HG02759 (cell line): ENCODE data around the gene MSANTD4.
"Not testable (repeated sequence)": the region's sequence is repeated elsewhere in the genome, so short reads cannot be mapped to it uniquely, and the experiment has no call there.

Experiments
- ATAC-seq: cut with Tn5 transposase; IDR thresholded peaks from one replicate; pipeline ENCODE4 v1.9.1; 2021; ENCODE audit warnings: mild to moderate bottlenecking, moderate library complexity; ENCODE audit not compliant: unreplicated experiment

Gene MSANTD4

GRCh38 chr11:106014620-106015019, 7.4 kb downstream of the MSANTD4 start:
- ATAC-seq, result no peak

- ATAC-seq, result no peak
Observed at GRCh38 chr11:106014035-106014434, 8.0 kb downstream of the MSANTD4 start.

DNA sequence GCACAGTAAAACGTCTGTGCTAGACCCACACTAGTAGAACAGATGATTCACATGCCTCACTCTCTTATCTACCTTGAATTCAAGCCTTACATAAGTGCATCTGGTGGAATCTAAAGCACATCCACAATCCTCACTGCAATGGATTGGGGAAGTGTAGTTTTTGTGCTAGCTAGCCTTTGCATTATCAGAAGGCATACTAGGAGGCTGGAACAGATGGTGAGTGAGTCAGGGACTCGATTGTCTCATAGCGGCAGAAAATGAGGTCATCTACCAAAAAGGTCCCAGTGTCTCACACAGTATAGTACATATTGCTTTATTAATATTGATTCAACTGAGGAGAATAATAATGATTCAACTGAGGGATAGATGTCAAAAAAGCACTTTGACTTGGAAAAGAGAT, 9.3 kb downstream of the MSANTD4 start:
- no peak for ATAC-seq

GRCh38 chr11:106011481-106011880, 10.6 kb downstream of the MSANTD4 start:
- no peak for ATAC-seq

GRCh38 chr11:106003094-106003493, 18.9 kb downstream of the MSANTD4 start:
- not testable (repeated sequence) for ATAC-seq

- ATAC-seq, result no peak
Observed at GRCh38 chr11:106001304-106002012, 20.6 kb downstream of the MSANTD4 start.

GRCh38 chr11:105991888-105992287, 30.2 kb downstream of the MSANTD4 start:
- no peak for ATAC-seq

DNA sequence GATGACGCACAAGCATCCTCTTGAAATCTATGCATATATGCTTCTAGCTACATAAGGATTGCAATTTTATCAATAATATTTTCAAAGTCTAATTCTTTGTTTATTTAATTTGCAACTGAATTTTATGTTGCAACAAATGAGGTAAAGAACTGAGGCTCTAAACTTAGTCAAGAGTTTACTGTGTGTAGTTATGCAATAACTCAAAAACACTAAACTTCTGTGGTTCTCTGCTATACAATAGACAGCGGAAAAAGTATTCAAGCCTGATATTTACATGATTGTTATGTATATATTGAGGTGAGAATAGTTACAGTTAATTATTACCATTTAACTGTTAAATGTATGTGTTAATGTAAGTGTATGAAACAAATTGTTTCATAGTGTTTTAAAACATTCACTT, 32.9 kb downstream of the MSANTD4 start:
- ATAC-seq, result no peak

- no peak for ATAC-seq
Observed at GRCh38 chr11:105988197-105988596, 33.8 kb downstream of the MSANTD4 start.

DNA sequence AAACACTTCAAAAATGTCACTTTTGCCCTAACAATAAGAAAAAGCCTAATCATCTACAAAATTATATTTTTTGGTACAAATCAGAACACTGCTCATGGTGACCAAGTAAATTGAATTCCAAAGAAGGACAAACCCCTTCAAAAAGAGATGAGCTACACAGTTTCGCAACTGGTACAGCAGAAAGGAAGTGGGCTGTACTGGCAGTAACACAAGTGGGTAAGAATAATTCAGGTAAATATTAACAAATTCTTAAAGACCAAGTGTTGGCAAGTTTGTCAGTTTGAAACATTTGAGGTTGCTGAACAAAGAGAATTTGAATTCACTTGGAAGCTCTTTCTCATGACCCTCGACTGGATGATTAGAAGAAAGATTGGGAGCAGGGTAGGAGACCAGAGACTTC, 35.5 kb downstream of the MSANTD4 start:
- ATAC-seq, result peak; percentile 67

DNA sequence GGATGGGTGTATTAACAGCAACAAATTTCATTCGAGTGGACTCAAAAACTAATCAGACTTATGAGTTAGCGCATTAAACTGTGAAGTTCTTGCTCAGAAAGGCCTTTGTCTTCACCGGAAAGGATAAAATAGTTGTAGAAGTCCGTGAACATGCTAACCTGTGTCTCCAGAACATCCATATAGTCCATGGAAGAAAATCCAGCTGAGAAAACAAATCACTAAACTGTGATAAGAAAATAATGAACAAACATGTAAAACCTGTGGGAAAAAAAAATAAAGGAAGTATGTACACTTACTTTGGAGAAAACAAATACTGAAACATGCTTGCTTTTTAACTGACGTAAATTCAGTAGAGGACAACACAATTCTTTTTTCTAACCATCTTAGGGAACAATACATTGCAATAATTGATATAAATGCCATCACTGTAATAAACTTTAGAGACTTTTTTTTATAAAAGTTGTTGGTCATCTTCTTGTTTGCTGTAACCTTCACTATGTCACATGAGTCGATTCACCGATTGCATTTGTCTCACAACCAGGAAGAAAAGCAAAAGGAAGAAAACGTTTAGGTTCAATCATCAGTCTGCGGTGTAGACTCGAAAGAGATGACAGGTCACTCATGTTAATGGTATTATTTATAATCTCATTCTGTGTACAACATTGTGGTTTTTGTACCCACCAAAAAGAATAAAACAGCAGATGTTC, 41.9 kb downstream of the MSANTD4 start:
- ATAC-seq, result no peak

- ATAC-seq, result no peak
Observed at GRCh38 chr11:105975128-105975527, 46.9 kb downstream of the MSANTD4 start.

DNA sequence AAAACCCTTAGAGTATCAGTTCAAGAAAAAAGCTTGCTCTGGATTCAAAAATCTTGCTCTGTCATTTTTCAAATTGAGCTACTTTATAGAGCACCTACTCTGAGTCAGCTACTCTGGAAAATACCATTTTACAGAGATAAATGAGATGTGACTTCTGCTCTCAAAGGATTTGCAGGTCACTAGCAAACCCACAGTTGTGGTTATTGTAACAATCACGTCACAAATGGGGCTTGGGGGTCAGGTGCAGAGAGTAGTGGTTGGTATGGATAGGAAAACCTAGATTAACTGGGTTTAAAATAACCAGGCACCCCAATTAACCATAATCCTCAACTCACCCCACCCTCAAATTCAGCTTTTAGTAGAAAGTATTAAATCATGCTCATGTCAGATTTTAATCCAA, 52.3 kb downstream of the MSANTD4 start:
- no peak for ATAC-seq

DNA sequence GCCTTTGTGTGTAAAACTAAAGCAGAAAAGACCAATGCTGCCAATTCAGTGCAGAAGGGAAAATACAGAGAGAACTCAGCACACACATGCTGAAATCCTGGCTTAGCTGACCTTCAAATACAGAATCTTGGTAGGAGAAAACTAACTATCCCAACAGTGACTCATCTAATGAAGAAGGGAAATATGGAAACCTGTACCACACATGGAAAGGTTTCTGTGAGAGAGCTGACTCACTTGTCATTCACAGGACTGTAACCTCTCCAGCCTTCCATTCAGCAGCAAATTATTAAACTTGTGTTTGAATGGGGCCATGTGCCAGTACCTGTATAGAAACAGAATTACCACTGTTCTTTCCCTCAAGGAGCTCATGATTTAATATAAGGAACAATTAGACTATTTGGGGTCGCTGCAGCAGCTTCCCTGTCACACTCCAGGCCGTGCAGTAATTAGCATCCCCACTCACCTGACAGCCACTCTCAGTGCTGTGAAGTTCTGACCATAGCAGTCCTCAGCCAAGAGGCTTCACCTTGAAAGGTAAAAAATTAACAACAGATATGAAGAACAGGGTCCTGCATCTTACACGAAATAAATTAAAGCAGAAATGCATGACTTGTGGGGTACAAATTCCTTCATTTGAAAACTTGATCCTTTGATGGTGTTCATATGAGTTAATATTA, 53.9 kb downstream of the MSANTD4 start:
- no peak for ATAC-seq

- no peak for ATAC-seq
Observed at GRCh38 chr11:105960252-105961245, 61.5 kb downstream of the MSANTD4 start.
